ENCODE data around the gene OR52E6.

DNA sequence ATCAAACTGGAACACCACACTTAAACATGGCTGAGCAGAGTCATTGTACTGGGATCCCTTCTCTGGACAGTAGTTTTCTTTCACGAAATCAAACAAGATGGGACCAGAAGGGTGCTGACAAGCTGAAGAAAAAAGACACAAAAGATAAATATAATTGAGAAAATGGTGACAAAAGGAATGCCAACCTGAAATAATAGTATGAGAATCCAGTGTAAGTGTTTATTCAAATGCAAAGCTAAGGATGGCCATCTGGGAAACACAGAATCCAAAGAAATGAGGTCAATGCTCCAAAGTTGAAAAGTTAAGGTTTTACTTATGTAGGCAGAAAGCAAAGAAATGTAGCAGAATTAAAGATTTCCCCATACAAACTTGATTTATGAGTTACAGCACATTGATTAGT lies 46.0 kb upstream of the OR52E6 start:
- TF ChIP-seq, protein P1, sequence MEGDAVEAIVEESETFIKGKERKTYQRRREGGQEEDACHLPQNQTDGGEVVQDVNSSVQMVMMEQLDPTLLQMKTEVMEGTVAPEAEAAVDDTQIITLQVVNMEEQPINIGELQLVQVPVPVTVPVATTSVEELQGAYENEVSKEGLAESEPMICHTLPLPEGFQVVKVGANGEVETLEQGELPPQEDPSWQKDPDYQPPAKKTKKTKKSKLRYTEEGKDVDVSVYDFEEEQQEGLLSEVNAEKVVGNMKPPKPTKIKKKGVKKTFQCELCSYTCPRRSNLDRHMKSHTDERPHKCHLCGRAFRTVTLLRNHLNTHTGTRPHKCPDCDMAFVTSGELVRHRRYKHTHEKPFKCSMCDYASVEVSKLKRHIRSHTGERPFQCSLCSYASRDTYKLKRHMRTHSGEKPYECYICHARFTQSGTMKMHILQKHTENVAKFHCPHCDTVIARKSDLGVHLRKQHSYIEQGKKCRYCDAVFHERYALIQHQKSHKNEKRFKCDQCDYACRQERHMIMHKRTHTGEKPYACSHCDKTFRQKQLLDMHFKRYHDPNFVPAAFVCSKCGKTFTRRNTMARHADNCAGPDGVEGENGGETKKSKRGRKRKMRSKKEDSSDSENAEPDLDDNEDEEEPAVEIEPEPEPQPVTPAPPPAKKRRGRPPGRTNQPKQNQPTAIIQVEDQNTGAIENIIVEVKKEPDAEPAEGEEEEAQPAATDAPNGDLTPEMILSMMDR (IDR thresholded peaks at IDR 0.05): no peak
- TF ChIP-seq POLR2A (IDR thresholded peaks at IDR 0.05): no peak
